Activated B cell treated with CpG ODN at 0.5 μM for 24 hours (primary cell): Measurements from ENCODE around the gene MEFV. TPM values are rescaled to one million over a fixed set of nuclear protein-coding genes. Genes with fewer than 3 reads are reported as not detected.
"Not testable (repeated sequence)": the region's sequence is repeated elsewhere in the genome, so short reads cannot be mapped to it uniquely, and the experiment has no call there.

Source experiments
- ATAC-seq: fragments of 200-7000 bp; cut with Tn5 transposase; one replicate; pipeline ENCODE4 v1.10.0; 2021; ENCODE audit warnings: low read depth, mild to moderate bottlenecking, moderate library complexity
- CTCF ChIA-PET: fragments of 350-600 bp; sonication (Branson Sonifier 250); formaldehyde crosslinking; loops from one replicate; lab custom pipeline; 2021; ENCODE audit warnings: antibody characterized with exemption; lab: Charles Lee
- POLR2A ChIA-PET: fragments of 350-600 bp; sonication (Branson Sonifier 250); formaldehyde crosslinking; loops from one replicate; lab custom pipeline; 2021; ENCODE audit warnings: antibody characterized with exemption; lab: Charles Lee
- DNase-seq: peaks from one replicate; pipeline ENCODE4 v3.0.0; 2022
- H3K27ac Mint-ChIP-seq: one replicate; pipeline ENCODE4 v1.8.0; 2020; ENCODE audit warnings: mixed read lengths
- H3K27me3 Mint-ChIP-seq: one replicate; pipeline ENCODE4 v1.8.0; 2021; ENCODE audit warnings: mixed read lengths
- H3K36me3 Mint-ChIP-seq: one replicate; pipeline ENCODE4 v1.8.0; 2021; ENCODE audit warnings: low read depth, mixed read lengths
- H3K4me1 Mint-ChIP-seq: one replicate; pipeline ENCODE4 v1.8.0; 2021; ENCODE audit warnings: mixed read lengths
- H3K4me3 Mint-ChIP-seq: one replicate; pipeline ENCODE4 v1.8.0; 2020; ENCODE audit warnings: mild to moderate bottlenecking, mixed read lengths
- H3K9me3 Mint-ChIP-seq: one replicate; pipeline ENCODE4 v1.8.0; 2020; ENCODE audit warnings: mixed read lengths
- CTCF ChIP-seq: fragments of 200-600 bp; IDR thresholded peaks from one replicate; pipeline ENCODE4 v1.8.0; 2022; ENCODE audit warnings: antibody characterized with exemption, mild to moderate bottlenecking
- intact Hi-C: fragments of 100-400 bp; cut with micrococcal nuclease; formaldehyde crosslinking; loops from one replicate; pipeline ENCODE4 v1.15.1; 2024
- total RNA-seq: library from RNA; stranded (reverse); gene quantifications from 2 replicates; pipeline ENCODE4 v1.2.3, GENCODE V29; 2022

The MEFV gene
- total RNA-seq, 1 donor from 2014 or later = not detected

GRCh38 chr16:3212567-3212966 is 43.9 kb downstream of the MEFV start:
- peaks cover 1% of the 10 kb centered on the region for H3K27me3 Mint-ChIP-seq
- no peak overlapping the region for H3K4me3 Mint-ChIP-seq
- ChIA-PET POLR2A (no interaction called here), CTCF (no interaction called here)
- ATAC-seq (no peak), DNase-seq (no peak)
- H3K4me1 Mint-ChIP-seq = peaks cover 23% of the 10 kb centered on the region
- intact Hi-C loops = no loop called here
- H3K27ac Mint-ChIP-seq = no peak overlapping the region
- H3K9me3 Mint-ChIP-seq = peaks cover 4% of the 10 kb centered on the region
- no peaks in the 10 kb centered on the region for H3K36me3 Mint-ChIP-seq
- TF ChIP-seq CTCF = no peak

GRCh38 chr16:3212006-3212405 is 44.4 kb downstream of the MEFV start:
- intact Hi-C loops = no loop called here
- CTCF ChIA-PET = no interaction called here
- H3K9me3 Mint-ChIP-seq = peaks cover 9% of the 10 kb centered on the region
- no peak for TF ChIP-seq CTCF
- DNase-seq = no peak
- peaks cover 1% of the 10 kb centered on the region for H3K27me3 Mint-ChIP-seq
- no peak overlapping the region for H3K27ac Mint-ChIP-seq
- no peak overlapping the region for H3K4me3 Mint-ChIP-seq
- peaks cover 23% of the 10 kb centered on the region for H3K4me1 Mint-ChIP-seq
- no peak for ATAC-seq
- no peaks in the 10 kb centered on the region for H3K36me3 Mint-ChIP-seq
- POLR2A ChIA-PET = no interaction called here

GRCh38 chr16:3207086-3207953 is 49.1 kb downstream of the MEFV start:
- ChIA-PET POLR2A (no interaction called here), CTCF (no interaction called here)
- peaks cover 3% of the 10 kb centered on the region for H3K36me3 Mint-ChIP-seq
- no peak overlapping the region for H3K27ac Mint-ChIP-seq
- peaks cover 17% of the 10 kb centered on the region for H3K9me3 Mint-ChIP-seq
- no peak for TF ChIP-seq CTCF
- H3K4me1 Mint-ChIP-seq = no peaks in the 10 kb centered on the region
- peaks cover 23% of the 10 kb centered on the region for H3K27me3 Mint-ChIP-seq
- intact Hi-C loops = no loop called here
- ATAC-seq (no peak), DNase-seq (no peak)
- no peak overlapping the region for H3K4me3 Mint-ChIP-seq

- intact Hi-C loops, H3K4me3 Mint-ChIP-seq, H3K4me1 Mint-ChIP-seq, POLR2A ChIA-PET, DNase-seq, ATAC-seq, H3K27ac Mint-ChIP-seq, CTCF ChIA-PET, H3K36me3 Mint-ChIP-seq: not testable (repeated sequence)
- peaks cover 17% of the 10 kb centered on the region for H3K9me3 Mint-ChIP-seq
- peaks cover 27% of the 10 kb centered on the region for H3K27me3 Mint-ChIP-seq
These were observed 50.5 kb downstream of the MEFV start for GRCh38 chr16:3205939-3206338.

- no peak for ATAC-seq
- Mint-ChIP-seq H3K27ac (no peak overlapping the region), H3K4me3 (no peak overlapping the region), H3K36me3 (peaks cover 3% of the 10 kb centered on the region), H3K9me3 (peaks cover 17% of the 10 kb centered on the region), H3K27me3 (peaks cover 37% of the 10 kb centered on the region), H3K4me1 (no peaks in the 10 kb centered on the region)
- intact Hi-C loops = no loop called here
- no peak for DNase-seq
- ChIA-PET POLR2A (no interaction called here), CTCF (no interaction called here)
- no peak for TF ChIP-seq CTCF
These were observed 53.4 kb downstream of the MEFV start for GRCh38 chr16:3202903-3203539.
